Embryonic facial prominence (tissue), 1 donor: ENCODE measurements around the gene KCNA1.
A peak's percentile ranks its signal among the peaks of the same experiment; 100 is the strongest.
"Not testable (repeated sequence)": the region's sequence is repeated elsewhere in the genome, so short reads cannot be mapped to it uniquely, and the experiment has no call there.

Source experiments
- DNase-seq: peaks from one replicate; pipeline ENCODE4 v3.0.0-alpha.2; 2016; ENCODE audit errors: extremely low spot score

KCNA1 gene

DNA sequence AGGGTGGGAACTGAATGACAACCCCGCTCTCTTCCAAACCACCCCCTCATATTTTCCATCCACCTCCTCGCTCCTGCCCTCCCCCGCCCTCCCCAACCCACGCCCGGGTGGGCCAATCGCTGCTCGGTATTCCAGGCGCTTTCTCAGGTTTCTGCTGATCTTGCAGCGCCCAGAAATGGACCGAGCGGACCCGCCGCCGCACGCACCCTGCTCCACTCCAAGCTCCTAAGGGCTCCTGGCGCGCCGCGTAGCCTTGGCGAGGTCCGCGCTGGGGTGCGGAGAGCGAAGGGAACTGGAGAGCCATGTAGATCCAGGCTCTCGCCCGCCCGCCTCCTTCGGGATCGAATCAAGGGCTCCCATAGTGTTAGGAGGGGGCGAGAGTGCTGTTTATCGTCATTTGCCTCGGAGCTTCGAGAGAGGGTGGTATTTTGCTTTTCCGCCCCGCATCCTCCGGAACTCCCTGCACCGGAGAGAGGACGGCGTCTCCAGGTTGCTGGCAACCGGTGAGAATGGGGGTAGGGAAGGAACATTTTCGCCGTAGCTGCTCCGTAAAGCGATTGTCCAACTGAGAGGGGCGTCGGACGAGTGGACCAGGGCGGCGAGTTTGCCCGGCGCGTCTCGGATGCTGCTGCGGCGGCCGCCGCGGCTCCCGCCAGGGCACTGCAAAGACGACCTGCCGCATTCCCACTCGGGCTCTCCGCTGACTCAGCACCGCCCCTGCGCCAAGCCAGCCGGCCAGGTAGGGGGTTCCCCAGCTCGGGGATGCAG is at the start of gene KCNA1:
KCNA1 (plus strand) TSS at position 172 of the 768 bp plus-strand sequence. CDS start 1,474 bp downstream, outside the sequence.
- DNase-seq, result no peak

DNA sequence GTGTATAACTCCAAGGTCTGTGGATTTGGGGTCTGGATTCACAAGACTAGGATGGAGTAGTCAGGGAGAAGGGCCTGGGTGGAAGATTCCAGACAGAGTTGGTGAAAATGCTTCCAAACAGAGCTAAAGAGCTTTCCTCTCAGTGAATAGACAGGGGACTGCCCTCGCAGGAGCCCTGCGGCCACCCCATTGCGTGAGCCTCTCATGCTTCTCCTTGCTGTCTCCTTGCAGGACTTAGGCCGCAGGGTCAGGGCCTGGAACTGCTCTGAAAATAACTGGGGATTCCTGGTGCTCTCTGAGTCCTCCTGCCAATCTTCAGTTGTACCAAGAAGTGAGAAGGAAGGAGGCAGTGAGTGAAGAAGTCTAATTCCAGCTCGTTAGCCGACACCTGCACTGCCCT is 49.0 kb upstream of the KCNA1 start:
- no peak for DNase-seq

DNA sequence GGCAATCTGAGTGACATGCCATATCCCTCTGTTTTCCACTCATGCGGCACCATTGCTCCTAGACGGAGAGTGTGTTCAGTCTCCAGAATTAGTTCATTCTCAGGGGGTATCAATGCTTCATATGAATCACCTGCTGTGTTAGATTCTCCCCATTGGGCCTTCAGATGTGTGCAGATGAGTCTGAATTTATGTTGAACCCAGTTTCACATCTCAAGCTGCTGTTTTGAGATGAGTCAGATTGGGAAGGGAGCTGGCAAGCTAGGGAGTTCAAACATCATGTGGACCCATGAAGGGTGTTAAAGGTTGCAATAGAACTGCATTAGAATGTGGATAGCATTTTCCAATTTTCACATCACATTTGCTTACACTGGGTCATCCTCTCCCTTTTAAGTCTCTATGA is 46.9 kb upstream of the KCNA1 start:
- DNase-seq, result no peak

DNA sequence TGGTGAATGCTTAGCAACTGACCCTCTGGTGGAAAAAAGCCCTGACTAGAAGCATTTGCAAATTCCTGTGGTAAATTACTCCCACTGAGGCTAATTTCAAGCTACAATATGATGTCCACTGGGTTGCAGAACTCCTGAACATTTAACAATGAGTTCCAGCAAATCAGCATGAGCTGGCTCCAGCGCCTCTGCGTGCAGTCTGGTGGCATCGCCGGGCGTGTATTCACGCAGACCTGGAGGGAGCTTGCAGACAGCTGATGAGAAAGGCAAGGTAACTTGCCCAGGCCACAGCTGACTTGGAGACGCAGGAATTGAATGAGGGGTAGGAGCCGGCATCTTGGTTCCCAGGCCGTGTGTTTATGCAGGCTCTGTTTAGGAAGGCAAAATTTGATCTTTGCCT is 45.1 kb upstream of the KCNA1 start:
- DNase-seq, result no peak

DNA sequence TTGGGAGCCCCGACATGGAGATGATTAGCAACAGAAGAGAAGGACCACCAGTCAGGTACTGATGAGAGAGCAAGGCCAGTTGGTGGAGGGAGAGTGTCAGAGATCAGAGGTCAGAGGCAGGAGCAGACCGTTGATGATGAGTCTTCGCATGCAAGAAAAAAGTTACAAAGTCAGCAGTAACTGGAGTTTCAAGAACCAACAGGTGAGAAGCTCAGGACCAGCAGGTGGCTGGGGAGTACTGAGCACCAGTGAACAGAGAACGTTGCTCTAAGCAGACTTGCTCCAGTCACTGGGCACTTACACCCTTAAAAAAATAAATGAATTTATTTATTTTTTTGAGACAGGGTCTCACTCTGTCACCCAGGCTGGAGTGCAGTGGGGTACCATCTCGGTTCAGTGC is 44.5 kb upstream of the KCNA1 start:
- no peak for DNase-seq

DNA sequence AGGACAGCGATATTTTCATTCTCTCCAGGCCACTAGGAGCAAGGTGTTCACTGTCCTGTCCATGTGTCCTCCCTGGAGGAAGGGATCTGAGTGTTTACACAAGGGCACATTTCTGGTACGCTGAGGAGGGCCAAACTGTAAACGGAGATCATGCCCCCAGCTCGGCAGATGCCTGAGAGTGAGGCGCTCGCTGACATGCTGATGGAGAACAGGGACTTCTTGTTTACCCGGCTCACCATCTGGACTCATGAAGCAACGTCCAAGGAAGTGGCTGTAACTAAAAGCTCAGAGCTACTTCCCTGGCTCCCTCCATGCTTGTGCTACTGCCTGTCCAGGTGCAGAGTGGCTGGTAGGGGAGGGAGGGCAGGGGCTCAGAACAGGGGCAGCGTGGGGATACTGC is 43.4 kb upstream of the KCNA1 start:
- DNase-seq, result no peak

DNA sequence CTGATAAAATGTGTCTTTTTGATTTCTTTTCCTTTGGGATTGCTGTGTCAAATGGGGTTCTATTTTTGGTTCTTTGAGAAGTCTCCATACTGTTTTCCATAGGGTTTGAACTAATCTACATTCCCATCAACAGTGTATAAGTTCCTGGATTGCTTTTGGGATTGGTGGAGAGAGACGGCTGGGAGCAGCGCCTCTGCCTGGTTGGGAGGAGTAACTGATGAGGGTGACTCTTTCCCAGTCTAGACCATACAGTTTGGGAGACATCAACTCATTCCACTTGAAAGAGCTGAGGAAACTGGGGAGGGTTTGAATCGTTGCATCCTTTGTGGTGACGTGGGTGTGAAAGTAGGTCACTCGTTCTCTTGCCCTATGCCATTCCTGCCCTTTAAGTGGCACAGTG is 42.3 kb upstream of the KCNA1 start:
- no peak for DNase-seq

DNA sequence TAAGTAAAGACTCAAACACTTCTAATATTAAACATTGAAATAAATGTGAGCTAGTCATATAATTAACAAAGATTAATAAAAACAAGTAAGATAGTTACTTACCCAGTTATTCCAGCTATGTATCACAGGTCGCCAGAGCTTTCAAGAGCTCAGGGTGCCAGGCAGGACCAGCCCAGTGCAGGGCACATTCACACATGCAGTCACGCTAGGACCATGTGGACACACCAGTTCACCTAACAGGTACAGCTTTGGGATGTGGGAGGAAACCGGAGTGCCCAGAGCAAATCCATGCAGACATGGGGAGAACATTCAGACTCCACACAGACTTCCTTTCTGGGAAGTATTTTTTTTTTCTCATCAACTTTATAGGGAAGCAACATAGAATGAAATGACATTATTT is 39.3 kb upstream of the KCNA1 start:
- DNase-seq, result no peak

DNA sequence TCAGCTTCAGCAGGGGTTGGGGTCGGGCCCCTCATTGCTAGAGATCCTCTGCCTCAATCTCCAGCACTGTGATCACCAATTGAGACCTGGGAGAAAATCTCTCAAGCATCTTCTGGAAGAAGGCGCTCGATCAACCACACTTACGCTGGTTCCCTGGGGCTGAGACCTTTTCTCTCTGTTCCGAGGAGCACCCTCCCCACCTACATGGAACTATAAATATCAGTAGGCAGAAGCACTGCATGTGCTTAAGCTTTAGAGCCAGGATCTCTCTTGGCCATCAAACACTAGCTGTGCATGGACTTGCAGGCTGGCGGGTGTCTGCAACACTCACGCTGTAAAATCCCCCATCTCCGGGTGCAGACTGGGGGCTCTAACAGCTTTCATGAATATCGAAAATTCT is 38.2 kb upstream of the KCNA1 start:
- DNase-seq, result no peak

DNA sequence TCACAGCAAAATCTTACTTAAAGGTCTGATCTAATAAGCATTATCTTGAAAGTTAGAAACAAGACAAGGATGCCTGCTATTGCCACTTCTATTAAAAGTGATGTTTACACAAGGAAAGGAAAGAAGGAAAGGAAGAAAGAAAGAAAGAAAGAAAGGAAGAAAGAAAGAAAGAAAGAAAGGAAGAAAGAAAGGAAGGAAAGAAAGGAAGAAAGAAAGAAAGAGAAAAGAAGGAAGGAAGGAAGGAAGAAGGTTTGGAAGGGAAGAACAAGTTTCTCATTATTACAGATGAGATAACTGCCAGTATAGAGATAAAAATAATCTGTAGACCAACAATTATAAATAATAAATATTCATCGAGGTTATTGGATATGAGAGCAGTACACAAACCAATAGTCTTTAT is 35.8 kb upstream of the KCNA1 start:
- DNase-seq, result no peak

DNA sequence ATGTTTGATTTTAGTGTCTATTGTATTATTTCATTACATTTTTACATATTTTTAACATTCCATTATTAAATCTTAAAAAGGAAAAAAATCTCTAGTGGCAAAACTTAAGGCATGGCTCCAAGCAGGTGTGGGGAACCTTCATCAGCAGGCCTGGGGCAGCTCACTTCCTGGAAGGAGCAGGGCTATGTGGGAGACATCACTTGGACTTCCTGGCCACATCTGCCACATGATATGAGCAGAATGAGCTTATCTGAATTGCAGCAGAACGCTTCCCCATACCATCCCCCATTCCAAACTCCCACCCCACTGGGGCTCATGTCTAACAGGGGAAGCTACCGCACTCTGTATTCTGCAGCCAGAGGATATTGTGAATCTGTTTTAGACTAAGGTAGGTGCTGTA is 35.0 kb upstream of the KCNA1 start:
- DNase-seq, result no peak

DNA sequence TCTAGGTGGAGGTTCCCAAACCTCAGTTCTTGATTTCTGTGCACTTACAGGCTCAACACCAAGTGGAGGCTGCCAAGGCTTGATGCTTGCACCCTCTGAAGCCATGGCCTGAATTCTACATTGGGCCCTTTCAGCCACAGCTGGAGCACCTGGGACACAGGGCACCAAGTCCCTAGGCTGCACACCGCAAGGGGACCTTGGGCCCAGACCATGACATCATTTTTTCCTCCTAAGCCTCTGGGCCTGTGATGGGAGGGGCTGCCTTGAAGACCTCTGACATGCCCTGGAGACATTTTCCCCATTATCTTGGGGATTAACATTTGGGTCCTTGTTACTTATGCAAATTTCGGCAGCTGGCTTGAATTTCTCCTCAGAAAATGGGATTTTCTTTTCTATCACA is 30.2 kb upstream of the KCNA1 start:
- not testable (repeated sequence) for DNase-seq

DNA sequence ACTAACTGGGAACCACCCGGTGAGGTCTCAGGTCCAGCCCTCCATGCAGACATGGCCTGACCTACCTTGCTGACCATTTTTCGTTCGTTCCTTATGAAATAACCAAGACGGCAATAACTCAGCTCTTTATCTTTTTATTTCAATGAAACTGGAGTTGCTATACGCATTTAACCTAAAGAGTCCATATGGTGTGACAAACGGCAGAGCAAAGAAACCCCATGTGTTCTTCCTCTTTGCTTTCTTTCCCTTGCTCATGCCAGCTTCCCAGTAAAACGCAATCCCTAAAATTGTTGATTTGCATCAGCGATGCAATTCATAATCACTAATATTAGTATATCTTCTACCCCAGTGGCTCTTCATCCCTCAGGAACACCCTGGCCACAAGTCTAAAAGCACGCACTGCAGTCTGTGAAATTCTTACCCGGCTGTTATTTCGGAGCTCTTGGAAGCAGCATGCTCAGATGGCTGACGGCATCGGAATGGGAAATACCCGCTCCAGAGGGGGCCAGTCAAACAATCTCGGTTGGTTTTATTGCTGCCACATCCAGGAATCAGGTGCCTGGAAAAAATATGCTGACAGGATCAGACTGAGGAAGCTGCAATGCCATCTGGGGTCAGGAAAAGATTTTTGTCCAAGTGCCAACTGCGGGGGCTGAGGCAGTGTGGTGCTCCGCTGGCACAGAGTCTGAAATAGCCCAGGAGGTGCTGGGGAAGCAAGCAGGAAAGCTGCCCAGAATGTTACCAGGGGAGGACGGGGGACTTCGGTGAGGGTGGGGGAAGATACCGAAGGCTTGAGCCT is 28.2 kb upstream of the KCNA1 start:
- no peak for DNase-seq

DNA sequence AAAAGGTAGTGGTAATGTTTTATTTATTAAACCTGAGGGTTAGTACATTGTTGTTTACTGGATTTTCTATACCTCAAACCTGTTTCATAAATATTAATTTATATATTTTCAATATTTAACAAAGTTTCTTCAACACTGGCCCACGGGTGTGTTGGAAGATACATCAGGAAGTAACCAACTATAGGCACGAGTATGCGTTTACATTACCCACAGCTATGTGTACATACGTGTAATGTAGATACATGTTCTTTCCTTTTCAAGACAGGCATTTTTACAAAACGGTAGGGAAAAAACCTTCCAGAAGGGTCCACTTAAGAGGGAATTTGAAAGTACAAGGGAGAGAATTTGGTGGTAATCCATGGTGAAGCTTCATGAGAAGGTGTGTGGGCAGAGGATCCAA is 17.8 kb upstream of the KCNA1 start:
- no peak for DNase-seq

DNA sequence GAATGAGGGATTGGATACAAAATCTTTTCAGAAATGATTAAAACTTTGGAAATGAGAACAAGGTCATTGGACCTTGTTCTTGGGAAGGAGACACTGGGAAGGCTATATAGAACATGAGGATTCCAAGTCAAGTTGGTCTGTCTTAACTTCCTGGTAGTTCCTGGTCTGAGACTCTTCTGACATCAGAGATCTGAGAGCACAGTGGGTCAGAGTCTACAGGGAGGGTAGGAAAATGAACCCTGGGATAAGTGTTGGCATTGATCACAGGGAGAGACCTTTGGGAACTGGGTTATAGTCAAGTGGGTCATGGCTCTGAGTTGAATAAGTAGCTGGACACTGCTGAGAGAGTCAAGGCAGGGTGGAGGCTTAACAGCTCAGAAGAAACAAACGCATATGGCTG is 17.3 kb upstream of the KCNA1 start:
- no peak for DNase-seq

DNA sequence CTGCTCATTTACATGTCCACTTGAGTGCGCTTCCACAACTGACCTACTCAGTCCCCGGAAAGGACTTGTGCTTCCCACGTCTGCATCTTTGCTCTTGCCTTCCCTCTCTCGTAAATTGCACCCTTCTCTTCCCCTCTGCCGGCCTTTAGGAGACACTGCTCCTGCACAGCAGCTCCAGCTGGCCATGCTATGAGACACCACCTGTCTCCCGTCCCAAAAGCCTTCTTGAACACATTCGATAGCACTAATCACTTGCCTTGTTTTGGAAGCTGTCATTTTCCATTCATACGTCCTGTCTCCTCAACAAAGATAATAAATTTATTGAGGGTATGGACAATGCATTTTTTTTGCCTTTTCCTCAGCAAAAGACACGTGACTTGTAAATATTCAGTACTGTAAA is 15.7 kb upstream of the KCNA1 start:
- no peak for DNase-seq

DNA sequence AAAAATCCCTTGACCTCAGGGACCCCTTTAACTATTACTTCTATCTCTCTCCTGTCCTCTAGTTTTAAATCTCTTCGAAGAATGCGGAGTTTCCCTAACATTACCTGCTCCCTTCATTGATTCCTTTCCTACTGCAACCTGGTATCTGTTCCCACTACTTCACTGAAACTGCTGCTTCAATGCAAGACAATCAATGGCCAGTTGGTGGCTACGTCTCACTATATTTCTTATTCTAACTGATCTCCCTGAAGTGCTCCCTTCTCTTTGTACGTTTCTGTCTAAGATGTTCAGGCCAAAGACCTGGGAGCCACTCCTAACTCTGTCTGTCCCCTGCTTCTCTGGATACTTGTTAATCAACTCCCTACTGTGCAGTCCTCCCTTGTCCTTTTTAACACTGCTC is 10.3 kb upstream of the KCNA1 start:
- DNase-seq, result no peak

DNA sequence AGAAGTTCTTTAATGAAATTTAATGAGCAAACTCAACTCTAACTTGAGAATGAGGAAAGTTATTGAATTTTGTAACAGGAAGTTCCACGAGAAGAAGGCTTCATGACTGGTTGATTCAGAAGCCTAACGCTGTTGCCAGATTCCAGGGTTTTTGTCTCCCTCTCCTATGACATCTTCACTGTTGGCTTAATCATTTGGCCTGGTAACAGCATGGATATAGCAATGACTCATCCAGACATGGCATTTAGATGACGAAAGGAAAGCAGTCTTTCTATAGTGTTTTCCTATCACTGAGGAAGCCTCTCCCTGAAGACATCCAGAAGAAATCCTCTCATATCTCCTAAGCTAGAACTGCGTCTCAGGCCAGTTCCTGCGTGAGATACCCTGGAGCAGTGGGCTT is 9.4 kb upstream of the KCNA1 start:
- no peak for DNase-seq

DNA sequence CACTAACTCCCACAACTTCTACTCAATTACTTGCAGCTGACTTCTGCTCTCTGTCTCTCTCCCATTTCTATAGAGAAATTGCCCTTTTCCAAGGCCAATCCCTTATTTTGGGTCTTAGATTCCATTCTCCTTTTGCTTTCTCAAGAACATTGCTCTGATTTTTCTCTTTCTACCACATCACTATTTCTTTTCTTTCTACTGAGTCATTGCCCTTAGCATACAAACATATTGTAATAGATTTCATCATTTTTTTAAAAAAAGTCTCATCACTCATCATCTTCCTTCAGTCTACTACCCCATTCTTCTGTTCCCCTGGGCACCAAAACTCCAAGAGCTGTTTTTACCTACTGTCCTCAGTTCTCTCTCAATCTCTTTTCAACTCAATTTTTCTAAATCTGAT is 4.4 kb upstream of the KCNA1 start:
- no peak for DNase-seq

DNA sequence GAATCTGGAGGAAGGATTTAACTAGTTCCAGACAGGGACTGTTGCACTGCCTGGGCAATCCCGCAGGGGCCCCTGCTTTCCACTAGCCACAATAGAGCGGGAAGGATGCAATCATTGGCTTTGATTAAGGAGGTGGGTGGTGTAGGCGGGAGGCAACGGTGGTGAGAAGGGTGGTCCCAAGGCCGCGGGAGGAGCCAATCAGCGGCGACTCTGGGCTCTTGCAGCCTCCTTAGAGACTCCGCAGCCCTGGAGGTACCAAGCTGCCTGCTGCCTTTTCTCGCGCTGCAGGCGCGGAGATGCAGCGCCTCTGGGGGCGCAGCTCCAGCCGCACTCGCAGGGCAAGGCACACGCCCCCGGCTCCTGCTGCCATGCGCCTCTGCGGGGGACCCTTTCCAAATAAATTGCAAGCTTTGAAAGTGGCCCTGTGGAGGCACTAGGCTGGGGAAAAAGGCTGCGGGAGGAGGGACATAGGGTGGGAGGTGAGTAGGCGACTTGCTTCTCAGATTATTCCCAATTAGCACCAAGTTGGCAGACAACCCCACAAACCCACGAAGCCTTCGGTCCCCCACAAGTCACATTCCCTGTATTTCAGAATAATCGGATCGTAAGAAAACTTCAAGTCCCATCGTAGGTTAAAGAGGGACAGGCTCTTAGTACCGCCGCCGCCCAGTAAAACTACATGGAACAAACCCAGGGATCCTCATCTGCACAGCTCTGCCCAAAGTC is 858 bp upstream of the KCNA1 start:
- peak; percentile 53 for DNase-seq

DNA sequence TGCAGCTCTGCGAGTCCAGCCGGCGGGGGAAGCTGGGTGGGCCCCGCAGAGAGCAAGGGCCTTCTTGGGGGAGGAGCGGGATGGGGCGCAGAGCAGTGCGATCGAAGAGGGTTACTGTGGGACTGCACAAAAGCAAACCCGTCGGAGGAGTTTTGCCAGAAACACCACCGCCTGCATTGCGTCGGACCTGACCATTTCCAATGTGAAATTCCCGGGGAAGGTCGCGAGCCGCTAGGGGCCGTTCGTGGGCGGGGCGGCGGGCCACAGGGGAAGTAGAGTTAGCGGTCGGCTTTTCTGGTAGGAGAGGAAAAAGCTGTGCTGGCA is 333 bp upstream of the KCNA1 start:
- DNase-seq, result no peak

DNA sequence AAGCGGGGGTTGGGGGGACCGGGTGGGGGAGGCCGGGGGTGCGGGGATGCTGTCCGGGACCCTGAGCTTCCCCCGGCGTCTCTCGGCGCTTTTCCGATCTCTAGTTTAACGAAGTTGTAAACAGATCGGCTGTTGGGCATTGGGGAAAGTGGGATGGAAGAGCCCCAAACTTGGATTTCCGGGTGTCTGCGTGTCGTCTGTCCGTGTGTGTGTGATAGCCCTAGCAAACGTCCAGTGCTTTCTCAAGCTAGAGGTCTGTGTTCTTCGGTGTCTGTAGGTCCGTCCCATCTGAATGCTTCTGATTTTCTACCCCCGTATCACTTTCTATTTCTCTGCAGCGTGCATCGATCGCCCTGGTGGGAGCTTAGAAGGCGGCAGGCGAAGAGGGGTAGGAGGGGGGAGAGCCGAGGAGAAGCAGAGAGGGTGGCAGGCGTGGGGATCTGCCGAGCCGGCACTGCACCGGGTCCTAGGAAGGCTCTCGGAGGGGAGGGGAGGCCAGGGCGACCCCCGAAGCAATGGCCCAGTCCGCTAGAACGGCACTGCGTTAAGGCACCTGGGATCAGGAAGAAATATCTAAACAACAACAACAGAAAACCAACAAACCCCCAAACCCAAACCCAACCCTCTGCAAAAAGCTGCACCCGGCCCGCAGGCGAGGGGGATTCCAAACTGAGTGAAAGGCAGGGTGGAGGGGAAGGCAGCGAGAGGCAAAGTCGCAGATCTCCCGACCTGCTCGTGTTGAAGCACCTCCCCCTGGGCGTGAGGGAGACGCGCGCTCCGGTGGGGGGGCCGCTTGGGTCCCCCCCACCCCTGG is 1.0 kb downstream of the KCNA1 start:
- DNase-seq, result no peak
